Astrocyte (in vitro differentiated cells and primary cell): ENCODE measurements around the gene GPA33.

Experiments used
- CTCF ChIP-seq: IDR thresholded peaks from 2 replicates; pipeline ENCODE4 v1.5.1; 2011; ENCODE audit warnings: low read depth, mild to moderate bottlenecking, inconsistent platforms, low read length, moderate library complexity; ENCODE audit not compliant: insufficient read depth
- EZH2 ChIP-seq: IDR thresholded peaks from 2 replicates; pipeline ENCODE4 v1.6.1; 2012; ENCODE audit warnings: mild to moderate bottlenecking, low read length, inconsistent platforms; ENCODE audit not compliant: insufficient read depth

DNA sequence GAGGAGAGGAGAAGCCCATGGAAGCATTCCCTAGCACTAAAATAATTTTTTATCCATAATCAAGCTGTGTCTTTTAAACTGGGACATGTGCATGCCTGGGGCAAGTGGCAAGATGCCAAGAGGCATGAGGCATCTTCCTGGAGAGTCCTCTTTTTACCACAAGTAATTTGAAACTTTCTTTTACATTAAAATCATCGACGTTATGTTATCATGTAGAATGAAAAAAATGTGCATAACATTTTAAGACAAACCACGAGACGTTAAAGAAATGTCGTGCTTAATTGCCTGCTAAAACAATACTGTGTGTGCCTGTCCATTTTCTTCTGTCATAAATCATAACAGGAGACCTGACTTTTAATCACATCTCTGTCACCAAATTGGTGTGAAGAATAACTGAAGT, 5.2 kb upstream of the GPA33 start:
- TF ChIP-seq CTCF (no peak), EZH2 (no peak)
